NCI-H2196 (cell line): ENCODE data around the gene FAM3C.
"Not testable (repeated sequence)": the region's sequence is repeated elsewhere in the genome, so short reads cannot be mapped to it uniquely, and the experiment has no call there.

ENCODE experiments used
- DNase-seq: peaks from one replicate; lab custom pipeline; 2025; ENCODE audit not compliant: unreplicated experiment; lab: John Stamatoyannopoulos, UW

Gene FAM3C

GRCh38 chr7:121395961-121396757, at the start of gene FAM3C:
Gene FAM3C, minus strand, starts transcription at chr7:121396308. Its CDS starts 13,339 bp downstream, at chr7:121382969.
- peak; percentile 96 for DNase-seq

DNA sequence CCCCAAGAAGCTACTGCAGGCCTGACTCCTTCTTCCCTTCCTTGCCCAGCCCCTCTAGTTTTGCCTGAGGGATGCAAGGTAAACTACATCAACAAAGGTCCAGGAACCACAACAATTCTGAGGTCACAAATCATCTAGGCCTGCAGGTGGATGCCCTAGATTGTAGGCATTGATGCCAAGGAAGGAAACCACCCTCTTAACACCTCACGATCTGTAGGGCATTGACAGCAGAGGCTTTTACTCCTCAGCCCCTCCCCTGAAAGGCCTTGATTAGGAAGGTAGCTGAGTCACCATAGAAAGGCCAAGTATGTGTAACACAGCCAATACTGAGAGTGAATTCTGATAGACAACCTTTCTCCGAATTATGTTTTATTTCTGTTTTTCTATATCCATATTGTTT, 46.7 kb upstream of the FAM3C start:
- DNase-seq: no peak

- no peak for DNase-seq
These were observed 44.9 kb upstream of the FAM3C start for GRCh38 chr7:121440857-121441503.

- not testable (repeated sequence) for DNase-seq
These were observed 42.2 kb upstream of the FAM3C start for GRCh38 chr7:121438043-121438955.

GRCh38 chr7:121437470-121437869, 41.4 kb upstream of the FAM3C start:
- no peak for DNase-seq

GRCh38 chr7:121436688-121437087, 40.6 kb upstream of the FAM3C start:
- no peak for DNase-seq

DNA sequence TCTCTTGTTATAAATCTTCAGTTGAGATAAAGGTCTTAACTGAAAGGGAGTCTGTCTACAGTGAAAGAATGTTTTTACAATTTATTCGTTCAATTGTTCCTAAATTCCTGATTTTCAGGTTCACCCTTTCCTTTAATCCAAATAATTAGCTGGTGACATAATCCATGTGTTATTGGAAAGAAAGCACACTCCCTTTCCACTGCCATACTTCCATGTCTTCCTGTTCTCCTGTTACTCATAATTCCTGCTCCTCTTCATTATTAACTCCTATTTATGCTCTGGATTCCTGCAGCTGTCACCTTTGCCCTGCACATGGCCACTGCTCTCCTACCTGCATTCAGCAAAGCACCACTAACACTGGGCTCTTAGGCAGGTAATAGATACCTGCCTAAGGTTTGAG, 40.0 kb upstream of the FAM3C start:
- no peak for DNase-seq

DNA sequence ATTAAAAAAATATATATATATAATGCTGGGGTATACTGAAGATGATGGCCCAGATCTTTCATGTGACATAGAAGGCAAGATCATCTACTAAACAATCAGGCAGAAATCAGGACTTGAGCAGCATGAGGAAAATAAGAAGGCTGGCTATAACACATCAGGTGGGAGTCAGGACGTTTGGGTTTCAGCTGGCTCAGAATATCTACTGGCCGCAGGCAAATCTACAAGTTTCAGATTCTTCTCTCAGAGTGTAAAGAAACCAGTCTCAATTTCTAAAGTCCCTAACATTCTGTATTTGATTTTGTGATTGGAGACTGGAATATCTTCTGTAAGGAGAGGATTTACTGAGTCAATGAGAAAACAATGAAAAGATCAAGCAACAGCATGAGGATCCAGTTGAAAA, 37.7 kb upstream of the FAM3C start:
- DNase-seq: no peak

- DNase-seq: not testable (repeated sequence)
These were observed 36.4 kb upstream of the FAM3C start for GRCh38 chr7:121432486-121432885.

- no peak for DNase-seq
These were observed 35.9 kb upstream of the FAM3C start for GRCh38 chr7:121431996-121432395.

DNA sequence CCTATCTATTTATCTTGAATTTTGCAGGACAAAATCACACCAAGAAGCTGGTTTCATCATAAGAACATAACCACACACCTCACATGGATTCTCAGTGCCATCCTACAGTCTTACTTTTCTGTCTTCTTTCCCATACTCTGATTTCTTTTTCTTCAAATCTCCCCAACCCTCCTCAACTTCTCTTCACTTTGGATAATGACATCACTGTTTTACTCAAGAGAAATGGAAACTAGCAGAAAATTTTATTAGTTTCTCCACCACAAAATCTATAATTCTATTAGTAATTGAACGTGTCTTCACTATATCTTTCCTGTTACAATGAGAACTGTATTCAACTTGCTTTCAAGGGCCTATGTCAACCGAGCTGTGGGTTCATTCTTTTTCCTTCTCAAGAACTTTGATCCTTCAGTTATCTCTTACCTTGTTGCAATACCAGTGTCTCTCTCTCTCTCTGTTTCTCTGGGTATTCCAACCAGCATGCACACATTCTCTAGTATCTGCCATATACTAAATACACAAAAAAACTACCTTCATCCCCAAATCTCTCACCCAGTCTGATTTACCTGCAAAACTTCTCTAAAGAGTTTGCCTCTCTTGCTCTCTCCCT, 35.4 kb upstream of the FAM3C start:
- DNase-seq: no peak

DNA sequence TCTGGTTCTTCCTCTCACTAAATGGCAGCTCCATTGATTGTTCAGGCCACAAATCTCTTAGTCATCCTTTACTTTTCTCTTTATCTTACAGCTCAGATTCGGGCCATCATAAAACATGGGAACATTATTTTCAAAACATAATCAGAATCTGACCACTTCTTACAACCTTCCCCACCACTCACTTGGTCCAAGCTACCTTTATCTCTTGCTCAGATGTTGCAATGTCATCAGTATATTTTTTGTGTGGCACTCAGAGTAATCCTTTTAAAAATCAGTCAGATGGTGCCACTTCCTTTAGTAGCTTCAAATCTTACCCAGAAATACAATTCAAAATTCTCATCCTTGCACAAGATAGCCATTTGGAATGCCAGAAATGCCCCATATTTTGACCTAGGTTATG, 34.5 kb upstream of the FAM3C start:
- no peak for DNase-seq

DNA sequence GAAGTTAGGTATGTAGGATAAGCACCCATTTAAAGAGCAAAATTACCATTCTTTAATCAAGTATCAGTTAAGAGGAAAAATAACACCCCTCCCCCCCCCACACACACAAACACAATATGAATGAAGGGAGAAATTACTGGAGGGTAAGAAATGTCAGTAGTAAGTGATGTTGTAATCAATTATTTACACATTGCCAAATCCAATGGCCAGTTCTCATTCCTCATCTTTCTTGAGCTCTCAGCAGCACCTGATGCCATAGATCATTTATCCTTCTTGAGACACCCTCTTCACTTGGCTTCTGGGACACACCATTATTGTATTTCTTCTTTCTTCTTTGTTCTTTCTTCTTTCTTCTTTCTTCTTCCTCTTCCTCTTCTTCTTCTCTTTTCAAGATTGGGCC, 33.7 kb upstream of the FAM3C start:
- DNase-seq: no peak

- DNase-seq: no peak
These were observed 32.9 kb upstream of the FAM3C start for GRCh38 chr7:121428855-121429489.

DNA sequence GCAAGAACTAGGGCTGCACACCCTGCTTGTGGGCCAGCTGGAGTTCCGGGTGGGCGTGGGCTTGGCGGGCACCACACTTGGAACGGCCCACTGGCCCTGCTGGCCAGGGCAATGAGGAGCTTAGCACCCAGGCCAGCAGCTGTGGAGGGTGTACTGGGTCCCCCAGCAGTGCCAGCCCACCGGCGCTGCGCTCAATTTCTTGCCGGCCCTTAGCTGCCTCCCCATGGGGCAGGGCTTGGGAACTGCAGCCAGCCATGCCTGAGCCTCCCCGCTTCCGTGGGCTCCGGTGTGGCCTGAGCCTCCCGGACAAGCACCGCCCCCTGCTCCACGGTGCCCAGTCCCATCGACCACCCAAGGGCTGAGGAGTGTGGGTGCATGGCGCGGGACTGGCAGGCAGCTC, 25.6 kb upstream of the FAM3C start:
- not testable (repeated sequence) for DNase-seq

DNA sequence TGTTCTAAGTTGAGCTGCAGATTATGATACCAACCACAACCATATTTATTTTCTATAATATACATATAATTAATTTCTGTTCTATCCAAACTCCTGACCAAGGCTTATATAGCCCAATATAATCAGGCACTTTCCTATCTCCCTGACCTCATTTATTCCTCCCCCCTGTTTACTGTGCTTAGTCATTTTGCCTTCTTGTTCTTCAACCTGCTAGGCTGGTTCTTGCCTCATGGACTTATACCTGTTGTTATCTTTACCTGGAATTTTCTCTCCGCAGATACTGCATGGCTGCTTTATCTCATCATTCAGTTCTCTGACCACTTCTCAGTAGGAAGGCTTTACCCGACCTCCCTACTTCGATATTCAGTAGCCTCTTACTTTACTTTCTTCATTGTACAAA, 24.9 kb upstream of the FAM3C start:
- DNase-seq: no peak

DNA sequence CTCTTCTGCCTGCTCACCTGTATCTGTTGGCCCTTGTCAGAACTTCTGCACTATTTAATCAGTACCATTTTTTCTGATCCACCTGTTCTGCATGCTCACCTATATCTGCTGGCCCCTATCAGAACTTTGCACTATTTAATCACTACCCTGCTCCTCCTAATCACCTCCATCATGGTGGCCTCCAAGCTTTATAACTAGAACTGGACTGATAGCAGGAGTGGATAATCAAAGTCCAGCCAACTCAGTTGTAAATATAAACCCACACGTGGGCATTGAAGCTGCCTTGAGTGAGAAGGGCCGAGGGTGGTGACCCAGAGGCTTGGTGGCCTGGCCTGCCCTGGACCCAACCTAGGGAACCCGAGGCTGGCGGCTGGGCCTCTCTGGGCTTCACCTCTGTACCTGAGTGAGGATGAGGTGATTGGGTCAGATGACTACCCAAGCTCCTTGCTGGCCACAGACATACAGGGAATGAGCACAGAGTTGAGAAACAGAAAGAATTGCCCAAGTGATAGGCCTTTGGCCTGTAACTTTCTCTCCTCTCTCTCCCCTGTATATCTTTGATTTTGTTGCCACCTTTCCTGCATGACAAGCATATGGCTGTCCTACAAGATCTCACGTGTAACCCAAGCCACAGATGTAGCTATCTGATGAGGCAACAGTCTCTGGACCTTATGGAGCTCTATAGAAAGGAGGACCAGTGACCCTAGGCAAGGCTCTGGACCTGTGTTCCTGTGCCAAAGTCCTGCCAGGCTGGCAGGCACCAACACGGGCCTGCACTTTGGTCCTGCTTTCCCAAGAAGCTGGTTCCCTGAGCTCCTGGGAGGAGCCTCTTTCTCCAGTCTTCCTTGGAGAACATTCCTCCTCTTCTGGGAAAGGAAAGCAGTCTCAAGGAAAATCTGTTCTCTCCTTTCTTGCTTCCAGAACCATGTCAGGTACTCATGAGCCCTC, 23.4 kb upstream of the FAM3C start:
- no peak for DNase-seq

DNA sequence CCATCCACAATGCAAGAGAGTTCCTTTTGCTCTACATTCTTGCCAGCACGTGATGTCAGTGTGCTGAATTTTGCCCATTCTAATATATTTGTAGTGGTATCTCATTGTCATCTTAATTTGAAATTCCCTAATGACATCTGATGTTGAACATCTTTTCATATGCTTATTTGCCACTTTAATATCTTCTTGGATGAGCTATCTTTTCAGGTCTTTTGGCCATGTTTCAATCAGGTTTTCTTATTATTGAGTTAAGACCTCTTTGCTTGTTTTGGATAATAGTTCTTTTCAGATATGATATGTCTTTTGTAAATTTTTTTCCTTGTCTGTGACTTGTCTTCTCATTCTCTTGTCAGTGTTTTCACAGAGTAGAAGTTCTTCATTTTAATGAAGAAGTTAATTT, 20.4 kb upstream of the FAM3C start:
- no peak for DNase-seq

GRCh38 chr7:121414436-121414835, 18.3 kb upstream of the FAM3C start:
- DNase-seq: no peak

DNA sequence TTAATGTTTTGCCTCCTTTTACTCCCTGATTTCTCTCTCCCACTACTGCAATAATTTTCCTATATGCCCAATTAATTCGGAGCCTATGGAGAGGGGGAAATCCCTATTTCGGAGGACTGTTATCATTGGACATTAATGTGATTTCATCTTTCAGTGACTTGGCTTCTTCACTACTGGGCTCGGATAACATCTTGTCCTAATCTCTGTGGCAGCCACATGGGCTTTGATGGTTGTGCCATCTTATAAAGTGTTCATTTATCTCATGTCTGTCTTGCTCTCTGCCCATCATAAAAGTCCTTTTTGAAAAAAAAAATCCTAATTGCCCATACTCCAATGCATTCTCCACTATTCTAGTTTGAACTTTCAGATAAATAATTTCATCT, 15.5 kb upstream of the FAM3C start:
- DNase-seq: no peak
